Measurements from ENCODE around the gene BSPRY. TPM values are rescaled to one million over a fixed set of nuclear protein-coding genes. Genes with fewer than 3 reads are reported as not detected.

The BSPRY gene
- total RNA-seq = not detected in 2 replicates

DNA sequence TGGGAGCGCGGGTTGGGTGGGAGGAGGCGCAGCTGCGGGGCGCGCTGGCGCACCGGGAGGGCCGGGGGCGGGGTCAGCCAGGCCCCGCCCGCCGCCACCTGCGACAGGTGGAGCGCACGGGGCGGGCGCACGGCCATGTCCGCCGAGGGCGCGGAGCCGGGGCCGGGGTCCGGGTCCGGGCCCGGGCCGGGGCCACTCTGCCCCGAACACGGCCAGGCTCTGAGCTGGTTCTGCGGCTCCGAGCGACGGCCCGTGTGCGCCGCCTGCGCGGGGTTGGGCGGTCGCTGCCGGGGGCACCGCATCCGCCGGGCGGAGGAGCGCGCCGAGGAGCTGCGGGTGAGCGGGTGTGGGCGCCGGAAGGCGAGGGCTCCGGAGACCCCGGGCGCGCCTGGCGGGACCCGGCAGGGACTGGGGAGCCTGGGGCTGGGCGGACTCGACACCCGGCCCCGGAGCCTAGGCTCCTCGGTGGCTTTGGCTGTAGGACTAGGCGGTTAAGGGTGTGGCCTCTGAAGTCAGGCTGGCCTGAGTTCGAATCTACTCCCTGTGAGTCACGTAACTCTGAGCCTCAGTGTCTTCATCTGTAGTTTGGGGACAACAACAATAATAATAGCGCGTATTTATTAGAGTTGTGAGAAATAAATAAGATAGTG lies at the start of gene BSPRY:
BSPRY (plus strand) TSS at position 97 of the 650 bp plus-strand sequence; CDS start at position 136, 39 bp downstream.

DNA sequence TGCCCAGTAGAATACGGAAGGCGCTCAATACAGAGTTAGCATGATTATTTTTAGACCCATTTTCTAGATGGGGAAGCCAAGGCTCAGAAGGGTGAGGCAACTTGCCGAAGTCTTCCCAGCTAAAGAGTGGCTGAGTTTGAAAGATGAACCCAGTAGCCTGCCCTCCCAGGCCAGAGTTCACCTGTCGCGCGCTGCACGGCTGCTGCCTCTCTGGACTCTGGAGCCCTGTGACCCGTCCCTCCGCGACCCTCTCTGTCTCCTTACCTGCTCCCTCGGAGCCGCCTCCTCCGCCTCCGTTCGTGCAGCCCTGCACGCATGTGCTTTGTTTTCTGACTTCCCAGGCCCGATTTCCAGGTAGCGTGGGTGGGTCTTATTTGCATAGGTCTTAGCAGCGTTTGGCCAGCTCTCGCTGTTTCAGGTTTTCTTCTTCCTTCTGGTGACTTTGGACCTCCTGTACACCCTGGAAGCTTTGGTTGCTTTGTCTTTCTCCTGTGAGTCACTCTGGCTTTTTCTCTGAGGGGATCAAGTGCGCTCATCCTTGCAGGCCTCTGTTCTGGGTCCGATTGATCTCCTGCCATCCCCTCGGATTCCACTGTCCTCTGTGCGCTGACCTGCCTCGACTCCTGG lies 46.4 kb upstream of the BSPRY start, which contains the start of gene RNF183:
RNF183 (minus strand) TSS at position 585 of the 627 bp plus-strand sequence. CDS start 5,192 bp downstream, outside the sequence.

DNA sequence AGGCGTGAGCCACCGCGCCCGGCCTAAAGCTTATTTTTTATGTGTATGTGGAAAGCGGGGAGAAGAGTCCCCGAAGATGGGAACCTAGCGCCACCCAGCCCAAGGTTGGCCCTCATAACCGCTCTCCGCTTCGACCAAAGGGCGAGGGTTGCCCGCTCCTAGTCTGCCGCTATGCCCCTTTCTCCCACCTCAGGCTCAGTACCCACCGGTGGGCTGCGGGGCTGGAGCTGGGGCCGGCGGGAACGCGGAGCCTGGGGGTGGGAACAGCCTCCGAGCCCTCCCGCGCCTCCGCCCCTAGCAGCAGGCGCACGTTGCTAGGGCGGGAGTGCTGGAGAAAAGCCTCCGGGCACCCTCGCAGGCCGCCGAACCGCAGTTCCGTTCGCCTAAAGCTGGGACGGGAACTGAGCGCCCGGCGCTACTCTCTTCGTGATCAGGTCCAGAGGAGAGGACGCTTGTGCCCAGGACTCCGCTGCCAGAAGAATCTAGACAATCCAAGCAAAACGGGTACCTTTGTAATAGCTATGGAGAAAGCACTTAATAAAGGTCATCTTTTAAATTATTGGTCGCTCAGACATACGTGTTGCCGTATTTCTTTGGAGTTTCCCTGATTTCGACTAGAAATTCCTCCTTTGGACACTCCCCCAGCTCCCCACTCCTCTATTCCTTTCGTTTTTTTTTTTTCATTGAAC lies 9.2 kb upstream of the BSPRY start, which contains the start of gene WDR31:
WDR31 (minus strand) TSS at position 265 of the 689 bp plus-strand sequence. CDS start 8,253 bp downstream, outside the sequence.

DNA sequence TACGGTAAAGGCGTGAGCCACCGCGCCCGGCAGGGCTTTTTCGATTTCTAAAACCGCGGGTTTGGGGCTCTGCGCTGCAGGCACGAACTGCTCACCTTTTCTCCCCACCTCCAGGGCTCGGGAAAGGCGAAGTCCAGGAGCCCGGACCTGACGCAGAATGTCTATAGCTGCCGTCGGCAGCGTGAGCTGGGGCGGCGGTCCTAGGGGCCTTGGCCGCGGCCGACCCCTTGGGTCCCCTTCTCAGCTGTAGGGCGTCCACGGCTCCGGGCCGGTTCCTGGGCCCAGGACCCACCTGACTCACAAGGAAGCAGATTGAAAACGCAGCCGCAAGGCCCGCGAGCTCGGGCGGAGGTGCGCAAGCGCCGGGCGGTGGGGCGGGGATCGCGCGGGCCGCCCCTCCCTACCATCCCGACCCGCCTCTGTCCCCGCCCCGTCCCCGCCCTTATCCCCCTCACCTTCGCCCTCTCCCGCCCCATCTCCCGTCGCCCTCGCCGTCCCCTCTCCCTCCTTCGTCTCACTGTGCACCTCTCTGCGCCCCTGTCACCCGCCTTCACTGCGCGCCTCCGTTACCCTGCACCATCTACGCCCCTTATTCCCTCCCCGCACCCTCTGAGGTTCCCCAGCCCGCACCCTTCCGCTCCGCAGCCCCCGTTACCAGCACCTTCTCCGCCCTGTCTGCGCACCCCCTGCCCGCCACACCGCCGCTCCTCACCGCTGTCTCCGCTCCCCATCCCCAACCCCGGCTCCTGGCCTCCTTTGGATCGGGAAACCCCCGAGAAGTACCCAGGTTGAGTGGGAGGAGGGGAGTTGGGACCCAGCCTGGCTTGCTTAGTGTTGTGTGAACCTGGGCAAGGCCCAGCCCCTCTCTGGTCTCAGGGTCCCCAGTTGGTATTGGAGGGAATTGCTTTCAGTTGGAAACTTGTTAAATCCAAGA lies 27.6 kb downstream of the BSPRY start, which contains the start of gene HDHD3:
HDHD3 (minus strand) TSS at position 353 of the 934 bp plus-strand sequence. CDS start 2,632 bp downstream, outside the sequence.

DNA sequence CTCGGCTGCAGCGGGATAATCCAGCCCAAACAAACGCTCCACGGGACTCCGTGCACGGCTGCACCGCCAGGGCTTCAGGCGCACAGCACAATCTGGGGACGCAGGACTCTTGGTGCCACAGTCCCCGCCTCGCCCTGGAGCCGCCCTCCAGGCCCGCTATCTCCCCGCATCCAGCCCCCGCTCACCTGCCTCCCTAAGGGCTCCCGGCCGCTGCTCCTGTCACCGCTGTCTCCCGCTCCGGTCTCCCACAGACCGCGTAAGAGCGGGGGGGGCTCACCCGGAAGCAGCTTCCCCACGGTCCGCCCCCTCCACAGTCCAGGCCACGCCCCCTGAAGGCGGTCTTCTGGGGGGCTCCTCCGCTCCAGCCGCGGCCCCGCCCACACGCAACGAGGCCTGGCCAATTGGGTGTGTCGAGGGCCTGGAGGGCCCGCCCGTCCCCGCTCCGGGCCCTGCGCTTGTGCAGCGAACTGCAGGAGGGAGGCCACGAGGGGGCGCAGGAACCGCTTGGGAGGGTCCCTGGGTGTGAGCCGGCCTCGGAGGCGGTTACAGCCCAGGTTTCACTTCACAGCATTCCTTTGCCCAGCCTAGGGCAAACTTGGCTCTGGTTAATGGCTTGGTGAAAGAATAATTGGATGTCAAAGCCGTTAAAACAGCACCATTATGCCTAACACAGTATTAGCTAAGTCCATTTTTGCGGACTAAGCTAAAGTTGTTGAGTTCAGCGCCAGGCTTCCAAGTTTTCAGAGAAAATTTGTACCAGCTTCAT lies 51.9 kb downstream of the BSPRY start, which contains the start of gene ALAD:
ALAD (minus strand) TSS at position 258 of the 766 bp plus-strand sequence. CDS start 7,725 bp downstream, outside the sequence.

DNA sequence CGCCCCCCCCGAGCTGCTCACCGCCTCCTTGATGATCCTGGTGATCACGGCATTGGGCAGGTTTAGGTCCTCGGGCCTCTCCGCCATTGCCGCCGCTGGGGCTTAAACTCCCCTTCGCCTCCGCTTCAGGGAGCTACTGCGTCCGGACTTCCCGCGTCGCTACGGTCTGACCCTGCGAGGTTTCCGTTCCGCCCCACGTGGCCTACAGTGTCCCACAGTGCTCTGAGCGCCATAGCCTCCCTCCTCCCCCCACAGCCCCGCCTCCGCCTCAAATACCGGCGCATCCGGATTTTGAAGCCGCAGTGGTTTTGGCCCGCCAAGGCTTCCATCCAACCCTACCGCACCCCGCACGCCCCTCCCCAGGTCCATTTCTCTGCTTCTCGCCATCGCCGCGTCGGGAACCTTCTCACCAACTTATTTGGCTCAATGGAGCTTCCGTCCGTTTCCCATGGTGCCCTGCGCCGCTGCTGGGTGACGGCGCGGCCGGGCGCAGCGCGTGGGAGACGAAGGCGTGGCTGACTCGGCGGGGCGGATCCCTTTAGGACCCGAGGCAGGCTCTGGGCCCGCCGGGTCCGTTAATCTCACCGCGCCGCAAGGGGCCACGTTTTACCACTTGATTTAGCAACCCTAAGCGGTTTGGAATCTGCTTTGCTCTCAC lies 61.0 kb downstream of the BSPRY start, which contains the start of the genes C9orf43 and POLE3:
C9orf43 (plus strand) TSS at position 541 of the 658 bp plus-strand sequence. CDS start 2,747 bp downstream, outside the sequence.
POLE3 (minus strand) TSS at position 469 of the 658 bp plus-strand sequence; CDS start at position 87, 382 bp downstream.

Other genes with a start within 250 kb of the BSPRY start
- 5.3 and 14.5 TPM in 2 replicates for gene SLC31A2, start 198.5 kb upstream of the BSPRY start, total RNA-seq
- 9.9 and 21.0 TPM in 2 replicates for gene FKBP15, start 128.3 kb upstream of the BSPRY start, total RNA-seq
- 8.9 and 15.4 TPM in 2 replicates for gene SLC31A1, start 128.0 kb upstream of the BSPRY start, total RNA-seq
- 39.3 and 49.9 TPM in 2 replicates for gene CDC26, start 74.0 kb upstream of the BSPRY start, total RNA-seq
- gene PRPF4, start 73.9 kb upstream of the BSPRY start, total RNA-seq = 20.2 and 29.1 TPM in 2 replicates
- gene RNF183, start 46.2 kb upstream of the BSPRY start, total RNA-seq = not detected in 2 replicates
- 0.49 and 0.63 TPM in 2 replicates for gene WDR31, start 9.3 kb upstream of the BSPRY start, total RNA-seq
- gene HDHD3, start 27.4 kb downstream of the BSPRY start, total RNA-seq = 6.5 and 9.7 TPM in 2 replicates
- gene ALAD, start 51.7 kb downstream of the BSPRY start, total RNA-seq = 16.0 and 24.0 TPM in 2 replicates
- gene POLE3, start 61.1 kb downstream of the BSPRY start, total RNA-seq = 37.4 and 55.3 TPM in 2 replicates
- gene C9orf43, start 61.2 kb downstream of the BSPRY start, total RNA-seq = 0.16 and 0.44 TPM in 2 replicates
- 311 and 404 TPM in 2 replicates for gene RGS3, start 114.2 kb downstream of the BSPRY start, total RNA-seq